Ovary (tissue), 3 donors: ENCODE data around the gene LDHAL6A.

Experiments
- CTCF ChIP-seq, 3 donors: fragments of 450-650 bp in 2 of 3; fragments of 200-600 bp in 1 of 3; IDR thresholded peaks; one replicate each; pipeline versions ENCODE4 v1.5.1 to v1.8.0; 2016 to 2022; ENCODE audit warnings: antibody characterized with exemption in 3 of 3, mild to moderate bottlenecking in 1 of 3
- EP300 ChIP-seq: sonication (generic); formaldehyde crosslinking; IDR thresholded peaks from one replicate; pipeline ENCODE4 v1.6.1; 2017; ENCODE audit warnings: antibody characterized with exemption
- donor health status: DM: no; HTN: no; CAD: no.

- TF ChIP-seq CTCF (IDR thresholded peaks at IDR 0.05) (no peak), EP300 (no peak)
Observed at GRCh38 chr11:18523084-18523483, 67.4 kb downstream of the LDHAL6A start.
